ENCODE results near the gene CRTC3.

The CRTC3 gene

DNA sequence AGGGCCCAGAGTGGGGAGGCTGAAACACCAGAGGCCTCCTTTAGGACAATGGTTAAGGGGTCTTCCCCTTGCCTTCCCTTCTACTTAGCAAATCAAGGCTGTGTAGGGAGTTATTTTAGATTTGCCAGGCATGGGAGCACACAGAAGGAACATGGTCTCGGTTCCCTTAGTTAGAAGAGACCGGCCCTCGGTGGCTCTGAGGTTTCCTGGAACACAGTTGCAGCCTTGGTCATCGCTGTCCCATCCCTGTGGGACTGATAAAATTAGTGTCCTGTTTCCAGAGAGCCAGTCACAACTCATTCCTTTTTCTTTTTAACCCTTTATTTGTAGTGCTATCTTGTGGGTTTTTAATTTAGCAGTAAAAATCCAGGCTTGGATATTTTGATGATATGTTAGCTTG, 81.4 kb downstream of the CRTC3 start:
- H2BK12ac ChIP-seq (ENCODE audit: low read length) = no peak overlapping the region
- no peaks in the 10 kb centered on the region for H3K79me1 ChIP-seq (ENCODE audit: low read length)
- no peak overlapping the region for H3K27ac ChIP-seq (ENCODE audit: low read depth, low read length)
- no peak overlapping the region for H3K14ac ChIP-seq (ENCODE audit: low read length)
- H3K9ac ChIP-seq (ENCODE audit: low read length) = no peak overlapping the region
- H4K91ac ChIP-seq (ENCODE audit: low read depth, low read length) = no peak overlapping the region
- H2AFZ ChIP-seq (ENCODE audit: insufficient read depth, low read length, poor library complexity) = no peak overlapping the region
- no peak overlapping the region for H2BK120ac ChIP-seq (ENCODE audit: insufficient read depth, low read length, poor library complexity)
- H3K9me3 ChIP-seq (ENCODE audit: insufficient read depth, low read depth, low read length) = no peaks in the 10 kb centered on the region
- H2AK5ac ChIP-seq (ENCODE audit: low read length) = no peak overlapping the region
- no peak overlapping the region for H3K18ac ChIP-seq (ENCODE audit: low read length)
- no peak overlapping the region for H4K12ac ChIP-seq (ENCODE audit: low read depth, low read length)
- no peak overlapping the region for H3K4me3 ChIP-seq (ENCODE audit: low read depth, low read length)
- DNase-seq = no peak
- no peaks in the 10 kb centered on the region for H3K79me2 ChIP-seq (ENCODE audit: control insufficient read depth, insufficient read depth, low read length, poor library complexity)
- WGBS (ENCODE audit: extremely low coverage, insufficient coverage, insufficient read length) = no CpG with 5 or more reads among the region's 4 CpGs
- H3K36me3 ChIP-seq (ENCODE audit: control insufficient read depth in 1 of 2, insufficient read depth in 2 of 2, low read length in 2 of 2) = peaks cover 20 to 40% of the 10 kb centered on the region in 2 experiments
- H3K4ac ChIP-seq (ENCODE audit: low read depth, low read length) = no peak overlapping the region
- H3K23ac ChIP-seq (ENCODE audit: low read length) = no peak overlapping the region
- no peak overlapping the region for H3K4me2 ChIP-seq (ENCODE audit: low read length)
- no peaks in the 10 kb centered on the region for H3K27me3 ChIP-seq (ENCODE audit: insufficient read depth, low read length)
- H2BK5ac ChIP-seq (ENCODE audit: low read depth, low read length, poor library complexity) = no peak overlapping the region
- no peaks in the 10 kb centered on the region for H3K4me1 ChIP-seq (ENCODE audit: control insufficient read depth in 1 of 2, insufficient read depth in 2 of 2, low read length in 2 of 2)
- H4K8ac ChIP-seq (ENCODE audit: low read depth, low read length) = no peak overlapping the region

DNA sequence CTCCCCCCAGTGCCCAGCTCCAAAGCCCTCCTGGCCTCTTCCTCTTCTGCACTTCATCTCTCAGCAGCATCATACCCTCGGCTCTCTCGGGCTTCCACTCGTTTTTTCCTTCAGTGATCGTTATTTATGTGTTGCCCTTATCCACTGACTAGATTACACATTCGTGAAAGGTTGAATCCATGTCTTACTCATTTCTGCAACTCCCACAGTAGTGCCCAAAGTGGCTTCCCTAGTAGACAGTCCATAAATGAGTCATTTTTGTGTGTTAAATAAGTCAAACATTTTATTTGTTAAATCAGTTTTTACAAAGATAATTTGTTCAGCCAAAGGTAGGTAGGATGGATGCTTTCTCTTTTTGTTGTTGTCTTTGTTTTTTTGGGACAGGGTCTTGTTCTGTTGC, 87.4 kb downstream of the CRTC3 start:
- no CpG with 5 or more reads among the region's 5 CpGs for WGBS (ENCODE audit: extremely low coverage, insufficient coverage, insufficient read length)

DNA sequence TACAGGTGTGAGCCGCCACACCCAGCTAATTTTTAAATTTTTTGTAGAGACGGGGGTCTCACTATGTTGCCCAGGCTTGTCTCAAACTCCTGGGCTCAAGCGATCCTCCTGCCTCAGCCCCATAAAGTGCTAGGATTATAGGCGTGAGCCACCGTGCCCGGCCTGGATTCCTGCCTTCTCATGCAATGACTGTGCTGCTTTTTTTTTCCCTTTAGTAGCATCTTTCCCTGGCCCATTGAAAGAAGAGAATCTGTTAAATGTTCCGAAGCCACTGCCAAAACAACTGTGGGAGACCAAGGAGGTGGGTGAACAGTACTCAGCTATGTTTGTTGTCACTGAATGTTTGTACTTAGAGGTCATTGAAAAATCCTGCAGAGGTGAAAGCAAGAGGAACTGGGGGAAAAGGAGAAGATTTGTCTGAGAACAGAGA, 88.0 kb downstream of the CRTC3 start:
- Histone ChIP-seq H3K4me2 (ENCODE audit: low read length) (no peak overlapping the region), H2BK120ac (ENCODE audit: insufficient read depth, low read length, poor library complexity) (no peak overlapping the region), H3K27ac (ENCODE audit: low read depth, low read length) (no peak overlapping the region), H3K27me3 (ENCODE audit: insufficient read depth, low read length) (no peaks in the 10 kb centered on the region), H4K12ac (ENCODE audit: low read depth, low read length) (no peak overlapping the region), H3K36me3 (ENCODE audit: control insufficient read depth in 1 of 2, insufficient read depth in 2 of 2, low read length in 2 of 2) (peaks cover 29 to 36% of the 10 kb centered on the region in 2 experiments), H2BK12ac (ENCODE audit: low read length) (no peak overlapping the region), H3K79me1 (ENCODE audit: low read length) (no peaks in the 10 kb centered on the region), H3K18ac (ENCODE audit: low read length) (no peak overlapping the region), H3K9ac (ENCODE audit: low read length) (no peak overlapping the region), H2BK5ac (ENCODE audit: low read depth, low read length, poor library complexity) (no peak overlapping the region), H2AK5ac (ENCODE audit: low read length) (no peak overlapping the region), H4K8ac (ENCODE audit: low read depth, low read length) (no peak overlapping the region), H2AFZ (ENCODE audit: insufficient read depth, low read length, poor library complexity) (no peak overlapping the region), H3K14ac (ENCODE audit: low read length) (no peak overlapping the region), H3K4me1 (ENCODE audit: control insufficient read depth in 1 of 2, insufficient read depth in 2 of 2, low read length in 2 of 2) (no peaks in the 10 kb centered on the region), H3K4ac (ENCODE audit: low read depth, low read length) (no peak overlapping the region), H4K91ac (ENCODE audit: low read depth, low read length) (no peak overlapping the region), H3K23ac (ENCODE audit: low read length) (no peak overlapping the region), H3K79me2 (ENCODE audit: control insufficient read depth, insufficient read depth, low read length, poor library complexity) (no peaks in the 10 kb centered on the region), H3K4me3 (ENCODE audit: low read depth, low read length) (no peak overlapping the region), H3K9me3 (ENCODE audit: insufficient read depth, low read depth, low read length) (no peaks in the 10 kb centered on the region)
- WGBS (ENCODE audit: extremely low coverage, insufficient coverage, insufficient read length) = no CpG with 5 or more reads among the region's 7 CpGs
- DNase-seq = no peak

More for the DNA sequence above, 87.4 kb downstream of the CRTC3 start:
- Histone ChIP-seq H2AFZ (ENCODE audit: insufficient read depth, low read length, poor library complexity) (no peak overlapping the region), H3K27ac (ENCODE audit: low read depth, low read length) (no peak overlapping the region), H3K23ac (ENCODE audit: low read length) (no peak overlapping the region), H3K4ac (ENCODE audit: low read depth, low read length) (no peak overlapping the region), H3K36me3 (ENCODE audit: control insufficient read depth in 1 of 2, insufficient read depth in 2 of 2, low read length in 2 of 2) (peaks cover 32 to 38% of the 10 kb centered on the region in 2 experiments), H3K18ac (ENCODE audit: low read length) (no peak overlapping the region), H3K4me2 (ENCODE audit: low read length) (no peak overlapping the region), H4K12ac (ENCODE audit: low read depth, low read length) (no peak overlapping the region), H3K4me1 (ENCODE audit: control insufficient read depth in 1 of 2, insufficient read depth in 2 of 2, low read length in 2 of 2) (no peaks in the 10 kb centered on the region), H3K27me3 (ENCODE audit: insufficient read depth, low read length) (no peaks in the 10 kb centered on the region), H3K9me3 (ENCODE audit: insufficient read depth, low read depth, low read length) (no peaks in the 10 kb centered on the region), H3K14ac (ENCODE audit: low read length) (no peak overlapping the region), H2BK12ac (ENCODE audit: low read length) (no peak overlapping the region), H4K8ac (ENCODE audit: low read depth, low read length) (no peak overlapping the region), H2BK5ac (ENCODE audit: low read depth, low read length, poor library complexity) (no peak overlapping the region), H3K79me2 (ENCODE audit: control insufficient read depth, insufficient read depth, low read length, poor library complexity) (no peaks in the 10 kb centered on the region), H3K4me3 (ENCODE audit: low read depth, low read length) (no peak overlapping the region), H2BK120ac (ENCODE audit: insufficient read depth, low read length, poor library complexity) (no peak overlapping the region), H4K91ac (ENCODE audit: low read depth, low read length) (no peak overlapping the region), H3K9ac (ENCODE audit: low read length) (no peak overlapping the region), H3K79me1 (ENCODE audit: low read length) (no peaks in the 10 kb centered on the region), H2AK5ac (ENCODE audit: low read length) (no peak overlapping the region)
- DNase-seq = no peak

DNA sequence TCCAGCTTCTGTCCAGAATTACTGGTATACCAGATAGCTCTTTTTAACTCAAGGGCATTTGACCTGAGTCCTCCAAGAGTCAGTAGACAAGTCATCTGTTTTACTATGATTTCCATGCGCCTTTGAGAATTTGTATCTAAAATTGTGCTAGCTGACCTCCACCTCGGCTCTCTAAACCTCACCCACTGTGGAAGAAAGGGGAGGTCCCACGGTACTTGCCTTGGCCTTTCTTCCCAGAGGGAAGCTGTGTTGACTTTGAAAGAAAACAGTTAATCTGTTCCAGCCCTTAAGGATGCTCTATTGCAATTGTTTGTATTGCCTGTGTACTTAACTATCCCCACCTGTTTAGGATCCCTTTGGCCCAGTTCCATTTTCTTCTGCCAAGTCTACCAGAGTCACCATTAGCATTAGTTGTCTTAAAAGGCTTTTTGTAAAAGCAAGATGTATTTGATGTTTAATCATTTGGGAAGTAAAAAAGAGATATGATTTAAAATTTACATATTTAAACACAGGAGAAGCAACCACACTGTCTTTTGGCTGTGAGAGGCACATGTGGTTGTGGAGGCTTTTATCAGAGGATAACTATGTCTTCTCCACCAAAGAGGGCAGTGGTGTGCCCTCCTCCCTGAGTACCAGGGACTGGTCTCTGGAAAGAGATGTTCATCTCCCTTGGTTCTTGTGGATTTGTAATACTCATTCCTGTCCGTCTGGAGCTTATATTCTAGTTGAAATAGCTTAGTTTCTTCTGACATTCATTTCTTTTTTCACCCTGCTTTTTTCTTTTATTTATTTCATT, 88.8 kb downstream of the CRTC3 start:
- Histone ChIP-seq H3K4me3 (ENCODE audit: low read depth, low read length) (no peak overlapping the region), H2BK12ac (ENCODE audit: low read length) (no peak overlapping the region), H3K79me1 (ENCODE audit: low read length) (no peaks in the 10 kb centered on the region), H3K4me1 (ENCODE audit: control insufficient read depth in 1 of 2, insufficient read depth in 2 of 2, low read length in 2 of 2) (no peaks in the 10 kb centered on the region), H3K18ac (ENCODE audit: low read length) (no peak overlapping the region), H3K79me2 (ENCODE audit: control insufficient read depth, insufficient read depth, low read length, poor library complexity) (no peaks in the 10 kb centered on the region), H2BK5ac (ENCODE audit: low read depth, low read length, poor library complexity) (no peak overlapping the region), H2BK120ac (ENCODE audit: insufficient read depth, low read length, poor library complexity) (no peak overlapping the region), H3K27me3 (ENCODE audit: insufficient read depth, low read length) (no peaks in the 10 kb centered on the region), H3K14ac (ENCODE audit: low read length) (no peak overlapping the region), H2AK5ac (ENCODE audit: low read length) (no peak overlapping the region), H3K9ac (ENCODE audit: low read length) (no peak overlapping the region), H3K4me2 (ENCODE audit: low read length) (no peak overlapping the region), H3K4ac (ENCODE audit: low read depth, low read length) (no peak overlapping the region), H4K8ac (ENCODE audit: low read depth, low read length) (no peak overlapping the region), H2AFZ (ENCODE audit: insufficient read depth, low read length, poor library complexity) (no peak overlapping the region), H3K27ac (ENCODE audit: low read depth, low read length) (no peak overlapping the region), H3K23ac (ENCODE audit: low read length) (no peak overlapping the region), H4K12ac (ENCODE audit: low read depth, low read length) (no peak overlapping the region), H3K36me3 (ENCODE audit: control insufficient read depth in 1 of 2, insufficient read depth in 2 of 2, low read length in 2 of 2) (peaks cover 33 to 41% of the 10 kb centered on the region in 2 experiments), H3K9me3 (ENCODE audit: insufficient read depth, low read depth, low read length) (no peaks in the 10 kb centered on the region), H4K91ac (ENCODE audit: low read depth, low read length) (no peak overlapping the region)
- no CpG with 5 or more reads among the region's 4 CpGs for WGBS (ENCODE audit: extremely low coverage, insufficient coverage, insufficient read length)
- DNase-seq = no peak
